ENCODE data around the gene TACC2.
A peak's percentile ranks its signal among the peaks of the same experiment; 100 is the strongest.

TACC2 gene

DNA sequence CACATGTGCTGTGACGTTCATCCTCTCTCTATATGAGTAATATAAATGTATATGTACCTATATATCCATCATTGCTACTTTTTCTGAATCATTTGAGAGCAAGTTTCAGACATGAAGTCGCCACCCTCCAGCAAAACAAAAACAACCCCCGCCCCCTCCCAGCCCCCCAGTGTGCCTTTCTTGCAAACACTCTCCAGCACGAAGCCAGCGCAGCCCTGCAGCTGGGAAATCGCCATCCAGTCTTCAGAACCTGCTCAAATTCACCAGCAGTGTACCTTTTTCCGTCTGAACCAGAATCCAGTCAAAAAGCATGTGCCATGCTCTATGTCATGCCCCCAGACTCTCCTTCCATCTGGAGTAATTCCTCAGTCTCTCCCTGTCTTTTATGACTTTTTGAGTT lies 135.8 kb downstream of the TACC2 start:
- DNase-seq, result no peak

DNA sequence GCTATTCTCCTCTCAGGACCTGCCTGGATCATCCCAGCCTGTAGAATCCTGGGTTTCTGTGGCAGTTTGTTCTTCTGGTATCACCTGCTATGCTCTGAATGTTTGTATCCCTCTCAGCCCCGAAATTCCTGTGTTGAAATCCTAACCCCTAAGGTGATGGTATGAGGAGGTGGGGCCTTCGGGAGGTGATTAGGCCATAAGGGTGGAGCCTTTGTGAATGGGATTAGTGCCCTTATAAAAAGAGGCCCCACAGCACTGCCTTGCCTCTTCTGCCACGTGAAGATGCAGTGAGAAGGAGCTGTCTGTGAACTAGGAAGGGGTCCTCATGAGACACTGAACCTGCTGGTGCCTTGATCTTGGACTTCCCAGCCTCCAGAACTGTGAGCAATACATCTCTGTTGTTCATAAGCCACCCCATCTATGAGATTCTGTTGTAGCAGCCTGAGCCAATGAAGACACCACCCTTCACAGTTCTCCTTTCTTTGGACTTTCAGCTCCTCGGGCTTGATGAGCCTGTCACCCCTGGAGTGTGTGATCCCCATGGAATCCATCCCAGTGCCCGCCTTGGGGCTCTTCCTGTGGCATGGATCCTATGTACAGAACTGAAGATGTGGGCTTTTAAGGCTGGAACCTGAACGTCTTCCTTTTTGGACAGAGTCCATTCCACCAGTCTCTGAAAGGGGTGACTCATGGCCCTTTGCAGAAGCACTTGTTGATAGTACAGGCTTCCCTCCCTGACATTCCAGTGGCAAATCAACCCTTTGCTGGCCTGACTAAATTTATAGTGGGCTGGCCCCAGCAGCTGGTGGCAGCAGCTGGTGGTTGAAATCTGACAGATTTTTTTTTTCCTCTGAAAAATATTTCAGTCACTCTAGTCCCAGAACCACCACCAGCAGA lies 138.0 kb downstream of the TACC2 start:
- no peak for DNase-seq

GRCh38 chr10:122127943-122128342 lies 139.0 kb downstream of the TACC2 start:
- no peak for DNase-seq

GRCh38 chr10:122128357-122128756 lies 139.4 kb downstream of the TACC2 start:
- DNase-seq, result no peak

GRCh38 chr10:122130474-122131110 lies 141.6 kb downstream of the TACC2 start:
- DNase-seq, result no peak

DNA sequence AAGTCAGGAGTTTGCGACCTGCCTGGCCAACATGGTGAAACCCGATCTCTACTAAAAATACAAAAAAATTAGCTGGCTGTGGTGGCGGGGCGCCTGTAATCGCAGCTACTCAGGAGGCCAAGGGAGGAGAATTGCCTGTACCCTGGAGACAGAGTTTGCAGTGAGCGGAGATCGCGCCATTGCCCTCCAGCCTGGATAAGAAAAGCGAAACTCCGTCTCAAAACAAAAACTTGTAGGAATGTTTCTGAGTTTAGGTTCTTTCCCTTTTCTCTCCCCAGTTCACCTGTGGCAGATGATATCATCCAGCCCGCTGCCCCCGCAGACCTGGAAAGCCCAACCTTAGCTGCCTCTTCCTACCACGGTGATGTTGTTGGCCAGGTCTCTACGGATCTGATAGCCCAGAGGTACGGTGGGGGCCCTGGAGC lies 143.4 kb downstream of the TACC2 start:
- DNase-seq, result no peak

DNA sequence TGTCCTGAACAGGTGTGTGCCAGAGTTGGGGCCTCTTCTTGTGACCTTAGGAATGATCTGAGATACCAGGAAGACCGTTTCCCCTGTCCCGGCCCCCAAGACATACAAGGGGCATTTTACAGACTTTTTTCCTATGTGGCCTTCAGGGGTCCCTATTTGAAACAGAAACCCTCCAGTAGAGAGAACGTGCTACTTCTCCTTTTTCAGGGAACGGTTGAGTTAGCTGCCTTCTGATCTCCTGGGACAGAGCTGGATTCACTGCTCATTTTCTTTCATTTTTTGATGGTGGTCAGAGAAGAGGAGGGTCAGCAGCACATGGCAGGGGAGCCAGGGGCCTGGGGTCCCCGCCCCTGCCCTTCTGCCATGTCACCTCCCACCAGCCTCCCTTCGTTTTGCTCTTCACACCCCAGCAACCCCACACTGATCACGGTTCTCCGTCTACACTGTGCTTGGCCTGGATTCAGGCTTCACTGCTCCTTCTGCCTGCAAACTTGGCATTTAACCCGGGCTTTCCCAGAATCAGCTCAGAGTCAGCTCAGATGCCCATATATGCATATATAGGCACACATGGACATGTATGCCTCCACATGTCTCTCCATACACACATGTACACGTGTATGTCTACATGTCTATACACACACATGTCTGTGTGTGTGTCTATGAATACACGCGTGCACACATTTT lies 144.1 kb downstream of the TACC2 start:
- no peak for DNase-seq

DNA sequence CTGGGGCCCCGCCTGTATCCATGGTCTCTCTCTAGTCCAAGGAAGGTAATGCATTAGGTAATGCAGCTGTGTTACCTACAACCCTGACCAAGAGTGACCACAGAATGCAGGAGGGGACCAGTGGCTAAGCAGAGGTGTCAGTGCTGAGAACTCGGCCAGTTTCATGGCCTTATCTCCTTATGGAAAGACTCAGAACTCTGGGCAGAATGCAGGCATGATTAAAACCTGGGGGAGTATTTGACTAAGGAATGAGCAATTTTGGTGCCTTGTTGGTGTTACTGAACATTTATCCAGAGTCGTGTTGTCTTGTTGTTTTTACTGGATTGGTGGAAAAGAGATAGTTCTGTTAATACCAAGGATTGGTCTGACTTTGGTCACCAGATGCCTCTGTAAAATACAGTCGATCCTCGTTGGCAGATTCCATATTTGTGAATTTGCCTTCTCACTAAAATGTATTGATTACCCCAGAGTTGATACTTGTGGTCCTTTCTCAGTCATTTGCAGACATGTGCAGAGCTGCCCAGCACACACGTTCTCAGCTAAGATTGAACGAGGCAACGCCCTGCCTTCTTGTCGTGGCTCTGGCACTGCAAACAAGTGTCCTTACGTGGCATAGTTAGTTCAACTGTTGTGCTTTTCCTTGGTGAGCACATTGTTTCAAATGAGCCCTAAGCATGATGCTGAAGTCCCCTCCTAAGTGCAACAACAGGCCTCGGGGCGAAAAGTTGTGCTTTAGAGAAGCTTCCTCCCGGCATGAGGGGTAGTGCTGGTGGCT lies 146.5 kb downstream of the TACC2 start:
- DNase-seq, result no peak

DNA sequence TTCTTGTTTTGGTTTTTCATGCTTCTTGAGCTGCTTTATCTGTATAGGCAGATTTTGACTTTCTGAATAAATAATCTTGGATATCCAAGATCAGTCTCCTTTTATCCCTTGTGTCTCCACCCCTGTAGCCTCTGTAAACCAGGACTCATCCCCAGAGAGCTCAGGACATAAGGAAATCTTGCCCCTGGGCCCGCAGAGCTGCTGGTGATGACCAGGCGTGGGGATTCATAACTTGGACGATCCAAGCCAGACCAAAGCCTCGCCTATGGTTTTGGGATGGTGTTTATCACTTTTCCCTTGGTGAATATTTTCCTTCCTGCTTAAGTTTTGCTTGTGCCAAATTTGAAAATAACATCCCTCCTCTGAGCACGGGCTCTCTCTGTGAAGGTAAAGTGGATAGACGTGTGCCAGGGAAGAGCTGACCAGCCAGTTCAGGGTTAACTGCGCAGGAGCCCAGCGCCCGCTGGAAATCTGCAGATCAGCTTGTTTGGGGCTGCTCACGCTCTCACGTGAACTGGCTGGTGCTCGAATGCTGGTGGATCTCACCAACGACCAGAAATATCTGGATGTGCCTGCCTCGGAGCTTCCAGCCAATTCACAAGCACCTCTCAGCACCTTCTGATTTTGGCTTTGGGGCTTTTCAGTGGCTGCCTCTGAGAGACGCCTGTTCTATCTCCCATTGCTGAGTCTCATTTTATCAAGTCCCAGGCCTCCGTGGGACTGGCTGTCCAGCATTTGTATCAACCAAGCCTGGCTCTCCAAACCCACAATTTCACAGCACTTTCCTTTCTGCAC lies 150.1 kb downstream of the TACC2 start:
- no peak for DNase-seq

GRCh38 chr10:122139627-122140170 lies 150.7 kb downstream of the TACC2 start:
- DNase-seq, result no peak

GRCh38 chr10:122140461-122140902 lies 151.5 kb downstream of the TACC2 start:
- no peak for DNase-seq

DNA sequence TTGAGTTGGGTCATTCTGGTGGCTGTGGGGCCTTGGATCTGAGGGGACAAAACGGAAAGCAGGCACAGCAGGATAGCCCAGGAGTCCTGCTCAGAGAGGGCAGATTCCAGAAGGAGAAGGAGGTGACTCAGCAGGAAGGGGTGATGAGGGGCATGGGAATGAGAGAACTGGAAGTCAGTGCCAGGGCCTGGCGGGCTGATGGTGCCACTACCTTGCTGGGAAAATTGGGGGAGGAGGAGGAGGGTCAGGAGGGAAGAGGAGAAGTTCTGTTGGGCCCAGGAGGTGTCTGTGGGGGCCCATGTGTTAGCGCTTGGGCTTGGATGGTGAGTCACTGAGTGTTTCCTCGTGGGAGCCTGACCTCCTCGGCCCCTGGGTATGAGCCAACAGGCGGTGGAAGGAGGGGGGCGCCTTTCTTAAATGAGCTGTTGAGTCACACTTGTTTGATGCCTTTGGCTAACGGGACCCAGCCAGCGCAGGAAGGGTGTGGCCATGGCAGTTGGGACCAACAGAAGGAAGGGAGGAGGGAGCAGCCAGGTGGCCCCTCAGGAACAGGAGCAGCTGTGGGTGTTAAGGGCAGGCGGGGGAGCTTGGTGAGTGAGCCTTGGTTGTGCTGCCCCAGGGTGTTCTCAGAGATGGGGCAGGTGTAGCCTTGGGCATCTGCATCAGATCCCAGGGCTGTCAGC lies 152.1 kb downstream of the TACC2 start:
- DNase-seq, result no peak

DNA sequence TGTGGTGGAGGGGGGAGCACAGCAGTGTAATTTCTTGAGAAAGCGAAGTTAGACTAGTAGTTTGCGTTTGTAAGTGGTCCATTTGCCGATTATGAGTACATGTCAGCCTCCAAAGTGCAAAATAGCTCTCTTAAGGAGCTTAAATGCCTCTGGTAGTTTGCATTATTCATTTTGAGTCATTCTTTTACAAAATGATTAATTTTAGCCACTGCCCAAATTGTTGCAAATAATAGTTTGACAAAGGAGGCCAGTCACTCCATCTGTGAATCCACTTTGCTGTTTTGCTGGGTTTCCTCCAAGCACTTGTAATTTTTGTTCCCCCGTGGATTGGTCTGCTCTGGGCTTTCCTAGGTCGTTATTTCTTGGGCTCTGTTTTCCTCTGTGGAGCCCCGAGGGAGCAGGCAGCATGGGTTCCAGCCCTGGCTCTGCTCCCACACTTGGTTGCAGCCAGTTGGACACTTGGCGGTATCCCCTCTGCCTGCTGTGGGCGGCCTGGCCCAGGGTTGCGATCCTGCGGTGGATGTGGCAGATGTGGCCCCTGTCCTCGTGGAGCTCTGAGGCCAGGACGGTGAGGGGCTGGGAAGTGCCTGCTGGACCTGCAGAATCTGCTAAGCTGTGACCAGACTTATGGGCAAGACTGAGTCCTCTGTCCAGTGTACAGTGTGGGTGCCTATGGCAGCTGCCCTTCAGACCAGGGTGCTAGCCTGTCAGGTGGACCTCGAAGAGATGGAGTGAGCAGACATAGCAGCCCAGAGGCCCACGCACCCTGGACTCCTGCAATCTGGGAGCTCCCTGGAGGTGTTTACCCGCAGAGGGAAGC lies 153.1 kb downstream of the TACC2 start:
- DNase-seq, result no peak

DNA sequence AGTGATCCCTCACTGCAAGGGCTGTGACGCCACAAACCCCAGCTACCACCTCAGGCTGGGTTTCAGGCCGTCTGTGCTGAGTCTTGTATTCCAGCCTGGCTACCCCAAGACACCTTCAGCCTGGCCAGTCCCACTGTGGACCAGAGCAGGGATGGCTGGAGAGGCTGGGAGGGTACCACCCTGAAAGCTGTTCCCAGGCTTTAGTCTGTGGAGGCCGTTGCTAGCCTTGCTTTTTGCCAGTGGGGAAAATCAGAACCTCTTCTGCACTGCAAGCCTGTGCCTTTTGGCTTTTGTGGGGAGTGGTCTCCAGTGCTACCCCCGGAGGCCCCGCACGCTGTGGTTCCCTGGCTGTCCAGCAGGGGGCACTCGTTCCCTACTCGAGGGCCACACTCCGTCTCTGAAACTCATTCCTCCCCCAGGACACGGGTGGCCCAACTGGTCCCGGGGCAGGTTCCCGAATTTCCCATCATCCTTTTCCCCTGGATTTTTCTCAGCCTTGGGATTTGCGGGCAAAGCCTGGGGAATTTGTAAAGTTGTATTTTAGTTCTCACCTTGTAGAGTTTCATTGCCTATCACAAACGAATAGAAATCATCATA lies 153.8 kb downstream of the TACC2 start:
- DNase-seq, result peak; percentile 15

DNA sequence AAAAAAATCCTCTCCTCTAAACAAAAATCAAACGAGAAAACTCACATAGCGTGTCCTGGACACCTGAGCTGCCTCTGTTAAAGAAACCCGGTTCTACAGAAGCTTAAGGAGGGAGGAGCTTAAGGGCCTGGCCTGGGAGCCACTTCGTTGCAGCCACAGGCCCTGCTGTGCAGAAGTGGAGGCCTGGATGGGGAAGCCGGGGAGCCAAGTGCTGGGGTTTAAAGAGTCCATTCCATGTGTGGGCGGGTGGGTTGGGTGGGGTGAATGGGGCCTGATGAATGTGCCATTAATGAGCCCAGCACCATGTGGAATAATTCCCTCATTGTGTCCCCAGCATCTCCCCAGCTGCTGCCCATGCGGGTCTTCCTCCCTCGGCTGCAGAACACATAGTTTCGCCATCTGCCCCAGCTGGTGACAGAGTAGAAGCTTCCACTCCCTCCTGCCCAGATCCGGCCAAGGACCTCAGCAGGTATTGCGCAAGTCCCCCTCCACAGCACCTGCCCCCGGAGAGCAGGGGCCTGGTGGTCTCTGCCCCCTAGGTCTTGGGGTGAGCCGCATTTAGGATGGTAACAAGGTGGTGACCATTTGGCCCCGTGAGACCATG lies 154.4 kb downstream of the TACC2 start:
- DNase-seq, result no peak

DNA sequence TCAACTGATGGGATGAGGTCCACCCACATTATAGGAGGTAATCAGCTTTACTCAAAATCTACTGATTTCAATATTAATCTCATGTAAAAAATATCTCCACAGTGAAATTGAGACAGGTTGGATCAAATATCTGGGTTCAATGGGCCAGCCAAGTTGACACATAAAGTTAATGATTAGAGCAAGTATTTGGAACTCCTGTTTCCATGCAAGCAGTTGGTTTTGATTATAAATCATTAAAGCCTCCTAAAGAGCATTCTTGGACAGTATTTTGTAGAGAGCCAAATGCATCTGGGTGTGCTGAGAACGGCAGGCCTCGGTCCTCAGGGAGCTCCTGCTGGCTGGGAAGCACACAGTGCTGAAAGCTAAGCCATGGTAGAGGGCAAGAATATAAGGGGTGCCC lies 155.2 kb downstream of the TACC2 start:
- DNase-seq, result no peak

- no peak for DNase-seq
Observed at GRCh38 chr10:122145113-122145512, 156.2 kb downstream of the TACC2 start.

DNA sequence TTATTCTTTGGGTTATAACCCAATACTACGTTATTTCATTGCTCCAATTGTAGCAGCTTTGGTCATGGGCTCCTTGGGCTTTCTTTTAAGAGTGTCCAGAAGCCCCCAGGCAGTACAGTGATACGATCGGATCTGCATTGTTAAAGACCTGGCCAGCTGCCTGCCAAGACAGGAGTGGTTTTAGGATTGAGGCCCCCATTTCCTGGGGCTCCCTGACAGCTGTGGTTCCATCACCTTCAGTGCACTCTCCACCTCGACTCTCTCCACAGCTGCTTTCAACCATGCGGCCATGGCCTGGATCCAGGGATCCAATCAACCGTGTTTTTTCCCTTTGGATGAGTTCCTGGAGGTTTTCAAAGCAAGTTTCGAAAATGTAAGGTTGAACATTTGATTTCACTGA lies 158.7 kb downstream of the TACC2 start:
- no peak for DNase-seq

- no peak for DNase-seq
Observed at GRCh38 chr10:122148876-122149560, 160.1 kb downstream of the TACC2 start.

Data from activated naive CD4-positive, alpha-beta T cell treated with Interleukin-2 at 50 U/mL for 16 hours (primary cell).